ENCODE measurements around the gene FAM124B. TPM values are rescaled to one million over a fixed set of nuclear protein-coding genes. Genes with fewer than 3 reads are reported as not detected.

FAM124B gene
- total RNA-seq, 2 donors from 2014 or later: 0.78 TPM; not detected in 1

GRCh38 chr2:224407241-224407701, 5.4 kb upstream of the FAM124B start:
- Histone ChIP-seq H3K36me3 (replicated peaks in 1 of 2; ENCODE audit: insufficient read depth in 1 of 2, low read depth in 2 of 2) (no peaks in the 10 kb centered on the region), H3K4me3 (no peak overlapping the region), H3K9me3 (no peaks in the 10 kb centered on the region), H3K4me1 (no peaks in the 10 kb centered on the region), H3K27ac (no peak overlapping the region), H3K27me3 (no peaks in the 10 kb centered on the region)
- ATAC-seq (no peak), DNase-seq (no peak)
- intact Hi-C loops (cut with DNase I): no loop called here
- WGBS, 2 donors: 47 to 57% methylated on average over 5 of the region's 5 CpGs
- TF ChIP-seq POLR2A (IDR thresholded peaks at IDR 0.05): no peak
- TF ChIP-seq CTCF (IDR thresholded peaks at IDR 0.05): no peak

- no peak for DNase-seq
- H3K4me1 ChIP-seq: no peaks in the 10 kb centered on the region
- no peaks in the 10 kb centered on the region for H3K36me3 ChIP-seq (replicated peaks in 1 of 2; ENCODE audit: insufficient read depth in 1 of 2, low read depth in 2 of 2)
- WGBS, 2 donors: 55 to 85% methylated on average over 4 of the region's 4 CpGs
- no peak for ATAC-seq
- TF ChIP-seq POLR2A (IDR thresholded peaks at IDR 0.05): no peak
- TF ChIP-seq CTCF (IDR thresholded peaks at IDR 0.05): no peak
- no peaks in the 10 kb centered on the region for H3K27me3 ChIP-seq
- intact Hi-C loops (cut with DNase I): no loop called here
- no peak overlapping the region for H3K27ac ChIP-seq
- no peaks in the 10 kb centered on the region for H3K9me3 ChIP-seq
- H3K4me3 ChIP-seq: no peak overlapping the region
Observed at GRCh38 chr2:224405841-224406370, 4.0 kb upstream of the FAM124B start.

- ATAC-seq: no peak
- H3K27ac ChIP-seq: no peak overlapping the region
- WGBS, 2 donors: 46 to 71% methylated on average over 3 of the region's 3 CpGs
Observed at GRCh38 chr2:224405412-224405811, 3.5 kb upstream of the FAM124B start.

GRCh38 chr2:224404796-224405195, 2.9 kb upstream of the FAM124B start:
- DNase-seq (no peak), ATAC-seq (no peak)
- 65% methylated on average over 5 of the region's 5 CpGs for WGBS, 2 donors
- Histone ChIP-seq H3K27me3 (no peaks in the 10 kb centered on the region), H3K4me3 (no peak overlapping the region), H3K9me3 (no peaks in the 10 kb centered on the region), H3K4me1 (no peaks in the 10 kb centered on the region), H3K27ac (no peak overlapping the region), H3K36me3 (replicated peaks in 1 of 2; ENCODE audit: insufficient read depth in 1 of 2, low read depth in 2 of 2) (no peaks in the 10 kb centered on the region)
- intact Hi-C loops (cut with DNase I): no loop called here
- TF ChIP-seq CTCF (IDR thresholded peaks at IDR 0.05): no peak
- TF ChIP-seq POLR2A (IDR thresholded peaks at IDR 0.05): no peak

More at GRCh38 chr2:224405412-224405811, 3.5 kb upstream of the FAM124B start:
- H3K27me3 ChIP-seq: no peaks in the 10 kb centered on the region
- H3K4me1 ChIP-seq: no peaks in the 10 kb centered on the region
- H3K4me3 ChIP-seq: no peak overlapping the region
- no peaks in the 10 kb centered on the region for H3K9me3 ChIP-seq
- intact Hi-C loops (cut with DNase I): no loop called here
- H3K36me3 ChIP-seq (replicated peaks in 1 of 2; ENCODE audit: insufficient read depth in 1 of 2, low read depth in 2 of 2): no peaks in the 10 kb centered on the region
- no peak for TF ChIP-seq POLR2A (IDR thresholded peaks at IDR 0.05)
- DNase-seq: no peak

- intact Hi-C loops (cut with DNase I): no loop called here
- Histone ChIP-seq H3K27ac (no peak overlapping the region), H3K9me3 (no peaks in the 10 kb centered on the region), H3K4me1 (no peaks in the 10 kb centered on the region), H3K4me3 (no peak overlapping the region), H3K27me3 (no peaks in the 10 kb centered on the region), H3K36me3 (replicated peaks in 1 of 2; ENCODE audit: insufficient read depth in 1 of 2, low read depth in 2 of 2) (no peaks in the 10 kb centered on the region)
- ATAC-seq (no peak), DNase-seq (no peak)
- 58 to 89% methylated on average over 2 of the region's 2 CpGs for WGBS, 2 donors
- TF ChIP-seq POLR2A (IDR thresholded peaks at IDR 0.05): no peak
- TF ChIP-seq CTCF (IDR thresholded peaks at IDR 0.05): no peak
Observed at GRCh38 chr2:224403657-224404056, 1.8 kb upstream of the FAM124B start.
